Osteoblast (primary cell): ENCODE measurements around the gene RPL22L1. TPM values are rescaled to one million over a fixed set of nuclear protein-coding genes. Genes with fewer than 3 reads are reported as not detected.
"Not testable (repeated sequence)": the region's sequence is repeated elsewhere in the genome, so short reads cannot be mapped to it uniquely, and the experiment has no call there.

ENCODE experiments used
- DNase-seq: peaks from one replicate; pipeline ENCODE4 v3.0.0; 2011; ENCODE audit warnings: low spot score, mixed read lengths; ENCODE audit not compliant: insufficient read length; ENCODE audit errors: missing footprints
- H2AFZ ChIP-seq: 2 replicates; pipeline ENCODE4 v1.6.0; 2011; ENCODE audit warnings: mild to moderate bottlenecking, low read length
- H3K27ac ChIP-seq: 2 replicates; pipeline ENCODE4 v1.5.1; 2011; ENCODE audit warnings: mild to moderate bottlenecking, low read depth, low read length, moderate library complexity
- H3K27me3 ChIP-seq: 2 replicates; pipeline ENCODE4 v1.6.0; 2012; ENCODE audit warnings: mild to moderate bottlenecking, control low read depth, inconsistent platforms, low read length, moderate library complexity; ENCODE audit not compliant: insufficient read depth
- H3K36me3 ChIP-seq: 2 replicates; pipeline ENCODE4 v1.5.1; 2011; ENCODE audit warnings: mild to moderate bottlenecking, low read length, control low read depth, moderate library complexity; ENCODE audit not compliant: insufficient read depth
- H3K4me1 ChIP-seq: 2 replicates; pipeline ENCODE4 v1.5.1; 2011; ENCODE audit warnings: mild to moderate bottlenecking, low read length, control low read depth, moderate library complexity; ENCODE audit not compliant: insufficient read depth
- H3K4me2 ChIP-seq: 2 replicates; pipeline ENCODE4 v1.6.0; 2011; ENCODE audit warnings: mild to moderate bottlenecking, low read length; ENCODE audit not compliant: insufficient read depth
- H3K4me3 ChIP-seq: fragments of 200-600 bp; sonication (generic); 3 replicates; pipeline ENCODE4 v1.5.1; 2012; ENCODE audit warnings: mild to moderate bottlenecking, low read length, inconsistent platforms; ENCODE audit not compliant: insufficient read depth
- H3K79me2 ChIP-seq: 2 replicates; pipeline ENCODE4 v1.6.0; 2012; ENCODE audit warnings: mild to moderate bottlenecking, low read length, control low read depth, inconsistent platforms; ENCODE audit not compliant: insufficient read depth
- H3K9me3 ChIP-seq: 2 replicates; pipeline ENCODE4 v1.5.1; 2011; ENCODE audit warnings: low read depth, low read length, control low read depth
- H4K20me1 ChIP-seq: 2 replicates; pipeline ENCODE4 v1.6.0; 2012; ENCODE audit warnings: mild to moderate bottlenecking, low read length, control low read depth; ENCODE audit not compliant: insufficient read depth
- total RNA-seq: library from RNA; depleted of rRNA; stranded (reverse); fragments of >200 nt; gene quantifications from 2 replicates; pipeline ENCODE4 v1.2.3, GENCODE V29; 2012
- TF ChIP-seq, protein P1 (sequence below): IDR thresholded peaks from 2 replicates; pipeline ENCODE4 v1.5.1; 2011; ENCODE audit warnings: mild to moderate bottlenecking, low read depth, low read length, moderate library complexity; ENCODE audit errors: extremely low read depth

RPL22L1 gene
- total RNA-seq, 1 donor = 297 TPM

DNA sequence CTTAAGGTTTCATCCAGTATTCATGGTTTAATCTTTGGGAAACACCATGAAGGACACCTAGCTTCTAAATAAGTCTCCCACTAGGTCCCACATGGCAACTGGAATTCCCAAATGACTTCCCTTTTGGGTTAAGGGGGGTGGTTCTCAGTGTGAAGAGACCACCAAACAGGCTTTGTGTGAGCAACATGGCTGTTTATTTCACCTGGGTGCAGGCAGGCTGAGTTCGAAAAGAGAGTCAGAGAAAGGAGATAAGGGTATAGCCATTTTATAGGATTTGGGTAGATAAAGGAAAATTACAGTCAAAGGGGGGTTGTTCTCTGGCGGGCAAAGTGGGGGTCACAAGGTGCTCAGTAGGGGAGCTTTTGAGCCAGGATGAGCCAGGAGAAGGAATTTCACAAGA lies 52.5 kb downstream of the RPL22L1 start:
- not testable (repeated sequence) for H3K4me1 ChIP-seq, H3K79me2 ChIP-seq, H3K27ac ChIP-seq, H3K27me3 ChIP-seq, DNase-seq, H3K36me3 ChIP-seq, H4K20me1 ChIP-seq, H3K4me3 ChIP-seq, H2AFZ ChIP-seq, H3K4me2 ChIP-seq, H3K9me3 ChIP-seq

DNA sequence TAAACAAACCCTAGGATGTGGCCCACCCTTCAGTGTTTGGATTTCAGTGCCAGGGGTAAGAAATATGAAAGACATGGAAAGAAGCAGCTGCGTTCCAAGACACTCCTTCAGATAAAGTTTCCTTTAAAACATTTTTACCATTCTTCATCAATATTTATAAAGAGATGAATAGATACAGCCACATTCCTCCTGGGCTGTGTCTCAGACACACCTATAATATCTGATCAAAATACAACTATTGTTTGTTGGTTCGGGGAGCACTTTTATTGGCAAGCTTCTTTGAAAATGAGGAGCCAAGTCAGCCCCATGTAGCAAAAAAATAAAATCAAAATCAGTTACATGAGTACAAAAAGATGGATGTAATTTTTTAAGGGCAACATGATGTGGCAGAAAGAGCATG lies 53.2 kb downstream of the RPL22L1 start:
- peaks cover 6% of the 10 kb centered on the region for H3K4me1 ChIP-seq
- H3K27ac ChIP-seq = no peak overlapping the region
- no peak for DNase-seq

DNA sequence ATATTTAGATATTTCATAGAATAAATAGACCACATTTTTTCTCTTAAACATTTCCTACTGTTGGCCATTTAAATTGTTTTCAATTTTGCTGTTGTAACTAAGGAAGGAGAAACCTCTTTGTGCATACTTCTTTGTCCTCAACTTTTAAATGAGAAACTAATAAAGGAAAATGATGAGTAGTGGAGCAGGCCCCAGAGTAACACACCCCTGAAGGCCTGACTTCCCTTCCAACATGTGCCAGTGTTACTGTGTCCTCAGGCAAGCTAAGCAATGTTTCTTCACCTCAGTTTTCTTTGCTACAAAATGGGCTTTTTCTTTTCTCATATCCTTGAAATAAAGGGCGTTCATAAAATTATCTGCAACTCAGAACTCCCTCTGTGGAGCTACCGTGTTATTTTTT lies 53.7 kb downstream of the RPL22L1 start:
- H4K20me1 ChIP-seq = no peaks in the 10 kb centered on the region
- no peaks in the 10 kb centered on the region for H3K9me3 ChIP-seq
- peaks cover 11% of the 10 kb centered on the region for H3K4me1 ChIP-seq

More for the DNA sequence above, 53.2 kb downstream of the RPL22L1 start:
- Histone ChIP-seq H3K36me3 (no peaks in the 10 kb centered on the region), H4K20me1 (no peaks in the 10 kb centered on the region), H3K9me3 (no peaks in the 10 kb centered on the region), H3K79me2 (no peaks in the 10 kb centered on the region), H2AFZ (no peak overlapping the region), H3K4me3 (no peak overlapping the region), H3K4me2 (no peak overlapping the region), H3K27me3 (no peaks in the 10 kb centered on the region)
- TF ChIP-seq, protein P1, sequence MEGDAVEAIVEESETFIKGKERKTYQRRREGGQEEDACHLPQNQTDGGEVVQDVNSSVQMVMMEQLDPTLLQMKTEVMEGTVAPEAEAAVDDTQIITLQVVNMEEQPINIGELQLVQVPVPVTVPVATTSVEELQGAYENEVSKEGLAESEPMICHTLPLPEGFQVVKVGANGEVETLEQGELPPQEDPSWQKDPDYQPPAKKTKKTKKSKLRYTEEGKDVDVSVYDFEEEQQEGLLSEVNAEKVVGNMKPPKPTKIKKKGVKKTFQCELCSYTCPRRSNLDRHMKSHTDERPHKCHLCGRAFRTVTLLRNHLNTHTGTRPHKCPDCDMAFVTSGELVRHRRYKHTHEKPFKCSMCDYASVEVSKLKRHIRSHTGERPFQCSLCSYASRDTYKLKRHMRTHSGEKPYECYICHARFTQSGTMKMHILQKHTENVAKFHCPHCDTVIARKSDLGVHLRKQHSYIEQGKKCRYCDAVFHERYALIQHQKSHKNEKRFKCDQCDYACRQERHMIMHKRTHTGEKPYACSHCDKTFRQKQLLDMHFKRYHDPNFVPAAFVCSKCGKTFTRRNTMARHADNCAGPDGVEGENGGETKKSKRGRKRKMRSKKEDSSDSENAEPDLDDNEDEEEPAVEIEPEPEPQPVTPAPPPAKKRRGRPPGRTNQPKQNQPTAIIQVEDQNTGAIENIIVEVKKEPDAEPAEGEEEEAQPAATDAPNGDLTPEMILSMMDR = no peak

DNA sequence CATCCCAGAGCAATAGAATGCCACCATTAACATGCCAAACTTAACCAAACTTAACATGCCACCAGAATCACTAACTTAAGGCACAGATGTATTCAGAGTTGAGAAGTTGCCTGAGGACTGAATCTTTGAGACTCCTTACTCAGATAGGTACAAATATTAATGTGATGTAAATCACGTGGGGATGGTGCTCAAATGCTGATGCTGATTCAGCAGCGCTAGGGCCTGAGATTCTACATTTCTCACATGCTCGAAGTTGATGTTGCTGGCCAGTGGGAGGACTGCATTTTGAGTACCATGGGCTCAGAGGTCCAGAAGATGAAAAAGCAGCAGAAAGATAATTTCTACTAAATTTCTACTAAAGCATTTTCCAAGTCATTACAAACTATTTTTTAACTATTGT lies 54.1 kb downstream of the RPL22L1 start:
- no peaks in the 10 kb centered on the region for H3K27me3 ChIP-seq
- no peak overlapping the region for H2AFZ ChIP-seq
- H3K9me3 ChIP-seq = no peaks in the 10 kb centered on the region
- no peak overlapping the region for H3K27ac ChIP-seq
- no peaks in the 10 kb centered on the region for H4K20me1 ChIP-seq
- H3K4me2 ChIP-seq = no peak overlapping the region
- no peaks in the 10 kb centered on the region for H3K36me3 ChIP-seq
- TF ChIP-seq, protein P1 = no peak
- no peaks in the 10 kb centered on the region for H3K79me2 ChIP-seq
- H3K4me1 ChIP-seq = peaks cover 14% of the 10 kb centered on the region
- DNase-seq = no peak
- H3K4me3 ChIP-seq = no peak overlapping the region

More for the DNA sequence above, 53.7 kb downstream of the RPL22L1 start:
- Histone ChIP-seq H3K4me2 (no peak overlapping the region), H3K36me3 (no peaks in the 10 kb centered on the region), H3K27ac (no peak overlapping the region), H3K79me2 (no peaks in the 10 kb centered on the region), H3K27me3 (no peaks in the 10 kb centered on the region), H2AFZ (no peak overlapping the region), H3K4me3 (no peak overlapping the region)
- TF ChIP-seq, protein P1 = no peak
- no peak for DNase-seq
